ENCODE data around the gene KDM4C.
"Not testable (repeated sequence)": the region's sequence is repeated elsewhere in the genome, so short reads cannot be mapped to it uniquely, and the experiment has no call there.

The KDM4C gene

DNA sequence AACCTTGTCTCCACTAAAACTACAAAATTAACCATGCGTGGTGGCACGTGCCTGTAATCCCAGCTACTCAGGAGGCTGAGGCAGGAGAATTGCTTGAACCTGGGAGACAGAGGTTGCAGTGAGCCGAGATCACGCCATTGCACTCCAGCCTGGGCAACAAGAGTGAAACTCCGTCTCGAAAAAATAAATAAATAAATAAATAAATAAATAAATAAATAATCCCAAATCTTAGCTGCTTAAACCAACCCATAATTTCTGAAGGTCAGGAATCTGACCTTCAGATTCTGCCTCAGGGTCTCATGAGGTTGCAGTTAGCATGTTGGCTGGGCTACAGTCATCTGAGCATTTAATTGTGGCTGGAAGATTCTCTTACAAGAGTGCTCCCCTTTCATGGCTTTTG is 48.5 kb downstream of the KDM4C start:
- not testable (repeated sequence) for DNase-seq (ENCODE audit: low spot score)

DNA sequence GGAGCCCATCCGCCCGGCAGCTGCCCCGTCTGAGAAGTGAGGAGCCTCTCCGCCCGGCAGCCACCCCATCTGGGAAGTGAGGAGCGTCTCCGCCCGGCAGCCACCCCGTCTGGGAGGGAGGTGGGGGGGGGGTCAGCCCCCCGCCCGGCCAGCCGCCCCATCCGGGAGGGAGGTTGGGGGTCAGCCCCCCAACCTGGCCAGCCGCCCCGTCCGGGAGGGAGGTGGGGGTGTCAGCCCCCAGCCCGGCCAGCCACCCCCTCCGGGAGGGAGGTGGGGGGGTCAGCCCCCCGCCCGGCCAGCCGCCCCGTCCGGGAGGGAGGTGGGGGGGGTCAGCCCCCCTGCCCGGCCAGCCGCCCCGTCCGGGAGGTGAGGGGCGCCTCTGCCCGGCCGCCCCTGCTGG is 49.9 kb downstream of the KDM4C start:
- DNase-seq (ENCODE audit: low spot score), result not testable (repeated sequence)

DNA sequence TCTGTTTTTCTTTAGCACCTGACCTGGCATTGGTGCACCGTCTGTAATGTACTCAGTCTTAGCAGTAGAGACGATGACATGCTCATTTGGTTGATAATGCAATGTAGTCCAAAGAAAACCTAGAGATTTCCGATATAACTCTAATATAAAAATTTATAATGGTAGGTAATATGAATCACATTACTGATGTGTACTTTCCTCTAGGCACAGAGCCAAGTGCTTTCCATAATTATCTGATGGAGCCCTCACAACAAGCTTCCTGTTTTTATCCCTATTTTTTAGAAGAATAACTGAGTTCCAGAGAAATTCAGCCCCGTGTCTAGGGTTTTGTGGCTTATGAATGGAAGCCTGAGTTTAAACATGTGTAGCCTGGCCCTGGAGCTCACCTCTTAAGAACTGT is 53.7 kb downstream of the KDM4C start:
- no peak for DNase-seq (ENCODE audit: low spot score)

DNA sequence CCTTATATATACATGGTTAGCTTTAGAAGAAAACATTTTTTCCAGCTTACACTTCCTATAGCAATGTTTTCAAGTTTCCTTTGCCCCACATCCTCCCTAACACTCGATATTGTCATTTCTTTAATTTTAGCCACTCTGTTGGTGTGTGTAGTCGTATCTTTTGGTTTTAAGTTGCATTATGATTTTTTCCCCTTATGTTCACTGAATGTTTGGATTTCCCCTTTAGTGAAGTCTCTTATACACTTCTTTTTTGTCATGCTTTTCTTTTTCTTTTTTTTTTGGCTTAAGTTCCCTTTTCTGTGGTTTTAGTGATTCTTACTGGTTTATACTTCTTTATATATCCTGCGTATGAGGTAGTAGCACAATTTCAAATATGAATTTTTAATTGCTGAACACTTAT is 58.8 kb downstream of the KDM4C start:
- DNase-seq (ENCODE audit: low spot score), result no peak

DNA sequence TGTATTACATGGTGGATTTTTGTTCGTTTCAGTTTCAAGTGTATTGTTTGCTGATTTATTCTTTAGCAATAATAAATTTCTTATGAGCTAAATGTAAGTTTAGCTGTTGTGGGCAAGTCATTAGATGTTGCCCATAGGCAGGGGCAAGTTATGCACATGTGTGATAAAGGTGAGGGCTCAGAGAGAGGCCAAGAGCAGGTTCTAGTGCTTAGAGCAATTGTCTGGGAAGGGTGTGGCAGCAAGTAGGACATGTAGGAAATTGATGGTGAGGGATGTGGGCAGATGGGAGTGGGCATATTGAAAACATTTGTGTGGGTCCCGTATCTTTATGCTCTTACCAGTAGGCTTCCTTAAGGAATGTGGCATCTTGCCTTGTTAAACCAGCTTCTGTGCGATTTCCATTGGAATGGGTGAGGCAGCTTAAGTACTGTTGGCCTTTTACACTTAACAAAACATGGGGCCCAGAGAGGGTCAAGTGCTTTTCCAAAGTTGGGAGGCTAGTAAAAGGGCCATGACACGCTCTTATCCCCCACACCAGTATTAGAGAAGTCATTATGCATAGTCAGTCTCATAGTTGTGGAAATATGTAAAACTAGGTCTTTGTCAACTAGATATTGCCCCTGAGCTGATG is 60.6 kb downstream of the KDM4C start:
- no peak for DNase-seq (ENCODE audit: low spot score)

DNA sequence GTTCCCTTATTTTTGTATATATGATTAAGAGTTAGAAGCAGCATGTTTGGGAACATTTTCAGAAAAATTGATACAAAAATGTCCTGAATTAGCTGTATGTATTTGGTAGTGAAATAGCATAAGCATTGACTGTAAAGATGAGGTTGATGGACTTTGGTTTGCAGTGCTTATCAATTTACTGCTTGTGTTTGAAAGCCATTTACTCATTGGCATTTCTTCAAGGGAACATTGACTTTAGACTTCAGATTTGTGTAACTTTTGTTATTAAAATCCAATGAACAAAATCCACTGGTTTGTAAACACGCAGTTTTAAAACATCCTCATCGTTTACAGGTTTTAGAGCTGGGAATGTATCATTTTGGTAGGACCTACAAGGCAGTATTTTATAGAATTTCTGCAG is 61.3 kb downstream of the KDM4C start:
- DNase-seq (ENCODE audit: low spot score), result no peak

DNA sequence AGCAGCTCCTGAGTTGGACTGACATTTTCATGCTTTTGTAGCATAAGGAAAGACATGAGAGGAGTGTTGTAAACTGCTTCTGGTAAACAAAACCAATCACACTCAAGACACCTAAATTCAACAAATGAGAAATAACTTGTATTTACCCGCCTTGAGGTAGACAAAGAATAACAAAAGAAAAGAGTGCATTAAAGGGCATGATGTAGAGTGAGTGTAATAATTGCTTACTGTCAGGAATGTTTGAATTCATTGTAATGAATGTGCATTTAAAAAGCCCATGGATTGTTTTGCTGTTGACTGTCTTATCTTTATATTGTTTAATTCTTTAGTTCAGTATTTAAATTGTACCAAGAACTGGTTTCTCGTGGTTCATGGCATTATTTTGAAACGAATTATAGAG is 61.8 kb downstream of the KDM4C start:
- DNase-seq (ENCODE audit: low spot score), result no peak

DNA sequence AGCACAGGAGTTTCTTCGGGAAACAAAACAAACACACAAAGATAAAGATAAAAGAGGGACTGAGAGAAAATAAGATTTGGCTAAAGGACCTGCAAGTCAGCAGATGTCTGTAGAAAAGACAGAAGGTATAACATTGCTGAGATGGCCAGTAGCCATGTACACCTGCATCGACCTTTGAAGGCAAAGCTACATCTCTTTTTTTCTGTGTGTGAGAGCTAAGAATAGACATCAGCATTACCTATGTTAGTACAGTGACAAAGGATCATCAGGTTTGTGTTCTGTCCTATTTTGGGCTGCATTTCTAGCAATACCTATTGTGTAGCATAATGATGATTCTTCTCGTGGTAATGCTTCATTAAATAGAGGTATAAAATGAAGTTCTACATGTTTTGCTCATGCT is 64.9 kb downstream of the KDM4C start:
- DNase-seq (ENCODE audit: low spot score), result no peak

DNA sequence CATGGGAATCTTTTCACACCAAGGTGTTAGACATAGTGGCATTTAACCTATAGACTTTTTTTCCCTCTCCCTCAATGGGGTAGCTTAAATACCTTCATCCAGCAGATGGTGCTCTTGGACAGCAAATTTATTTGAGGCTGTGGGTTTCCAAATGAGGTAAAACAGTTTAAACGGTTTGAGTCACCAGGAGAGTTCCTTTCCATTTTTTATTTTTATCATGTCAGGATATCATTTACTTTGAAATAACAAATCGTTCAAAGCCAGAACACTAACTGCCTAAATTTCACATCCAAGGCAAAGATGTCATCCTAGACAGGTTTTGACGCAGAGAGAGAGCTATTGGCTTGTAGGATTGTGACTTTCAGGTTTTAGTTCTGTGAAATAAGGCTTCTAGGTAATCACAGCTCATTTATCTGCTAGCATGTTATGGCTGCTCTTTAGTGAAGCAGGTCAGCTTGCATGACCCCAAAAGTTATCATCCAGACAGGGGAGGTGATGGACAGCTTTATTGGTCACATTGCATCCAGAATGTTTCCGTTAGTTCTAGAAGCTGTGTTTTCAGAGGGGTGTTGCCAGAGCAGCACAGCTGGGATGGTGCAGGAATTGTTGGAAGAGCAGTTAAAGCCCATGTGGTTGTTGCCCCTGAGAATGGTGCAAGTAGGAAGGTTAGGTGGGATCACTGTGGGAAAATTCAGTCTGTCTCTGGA is 69.8 kb downstream of the KDM4C start:
- peak; percentile 27 for DNase-seq (ENCODE audit: low spot score)

DNA sequence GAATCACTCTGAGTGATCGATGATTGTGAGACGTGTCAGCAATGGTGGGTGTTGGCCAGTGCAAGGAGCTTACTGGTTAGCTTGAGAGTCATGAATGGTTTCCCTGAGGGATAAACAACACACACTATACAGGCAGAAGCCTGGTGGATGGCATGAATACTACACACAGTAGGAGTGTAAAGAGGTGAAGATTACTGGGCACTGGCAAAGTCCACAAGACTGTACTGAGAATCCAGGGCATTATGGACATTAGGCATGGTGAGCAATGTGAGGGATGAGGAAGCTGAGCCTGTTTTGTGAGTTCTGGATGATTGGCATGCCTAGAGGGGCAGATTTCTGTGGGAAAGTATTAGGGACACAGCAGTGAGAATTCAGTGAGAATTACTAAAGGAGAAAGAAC is 71.3 kb downstream of the KDM4C start:
- no peak for DNase-seq (ENCODE audit: low spot score)

DNA sequence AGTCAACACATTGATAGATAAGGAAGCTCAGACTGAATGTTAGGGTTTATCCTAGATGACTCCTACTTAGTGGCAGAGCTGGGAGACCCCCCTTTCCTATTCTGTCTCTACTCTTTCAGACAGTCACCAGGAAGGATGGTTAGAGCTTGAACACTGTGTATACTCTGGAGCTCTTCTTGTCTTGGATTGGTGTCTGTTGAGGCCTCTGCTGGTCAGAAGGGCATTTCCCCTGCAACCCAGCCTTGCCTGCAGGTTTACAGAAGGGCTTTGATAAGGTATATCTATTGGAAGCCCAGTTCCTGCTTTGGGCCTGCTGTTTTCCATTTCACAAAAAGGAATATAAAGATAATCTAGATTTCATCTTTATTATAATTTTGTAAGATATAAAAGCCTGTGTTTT is 71.8 kb downstream of the KDM4C start:
- no peak for DNase-seq (ENCODE audit: low spot score)

DNA sequence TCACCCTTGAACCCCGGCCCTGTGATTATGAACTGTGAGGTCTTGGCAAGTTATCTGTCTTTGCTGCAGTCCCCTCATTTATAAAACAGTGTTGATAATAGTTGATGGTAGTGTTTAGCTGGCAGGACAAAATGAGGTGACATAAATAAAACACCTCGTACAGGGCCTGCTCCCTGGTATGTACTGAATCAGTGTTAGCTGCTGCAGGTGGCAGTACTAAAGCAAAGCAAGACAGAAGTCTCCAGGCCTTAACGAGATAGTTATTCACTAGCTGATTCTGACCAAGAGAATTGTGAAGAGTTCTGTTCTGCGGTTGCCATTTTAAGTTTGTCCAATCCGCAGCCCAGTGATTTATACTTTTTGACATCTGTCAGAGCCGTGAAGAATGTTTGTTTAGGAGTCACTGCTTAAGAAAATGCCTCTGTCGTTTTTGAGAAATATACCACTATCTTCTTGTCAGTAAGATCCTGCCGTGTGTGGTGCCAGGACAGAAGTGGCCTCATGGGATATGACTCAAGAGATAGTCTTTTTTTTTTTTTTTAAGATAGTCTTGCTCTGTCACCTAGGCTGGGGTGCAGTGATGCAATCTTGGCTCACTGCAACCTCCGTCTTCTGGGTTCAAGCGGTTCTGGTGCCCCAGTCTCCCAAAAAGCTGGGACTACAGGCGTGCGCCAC is 75.9 kb downstream of the KDM4C start:
- no peak for DNase-seq (ENCODE audit: low spot score)

DNA sequence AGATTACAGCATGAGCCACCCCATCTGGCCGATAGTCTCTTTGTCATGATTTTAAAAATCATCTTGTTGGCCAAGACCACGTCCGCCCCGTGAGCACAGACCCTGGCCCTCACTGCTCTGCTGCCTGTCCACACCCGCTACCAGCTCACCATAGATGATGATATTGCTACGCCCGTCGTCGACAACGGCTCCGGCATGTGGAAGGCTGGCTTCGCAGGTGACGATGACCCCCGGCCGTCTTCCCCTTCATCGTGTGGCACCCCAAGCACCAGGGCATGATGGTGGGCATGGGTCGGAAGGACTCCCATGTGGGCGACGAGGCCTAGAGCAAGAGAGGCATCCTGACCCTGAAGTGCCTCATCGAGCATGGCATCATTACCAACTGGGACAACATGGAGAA is 76.5 kb downstream of the KDM4C start:
- no peak for DNase-seq (ENCODE audit: low spot score)

DNA sequence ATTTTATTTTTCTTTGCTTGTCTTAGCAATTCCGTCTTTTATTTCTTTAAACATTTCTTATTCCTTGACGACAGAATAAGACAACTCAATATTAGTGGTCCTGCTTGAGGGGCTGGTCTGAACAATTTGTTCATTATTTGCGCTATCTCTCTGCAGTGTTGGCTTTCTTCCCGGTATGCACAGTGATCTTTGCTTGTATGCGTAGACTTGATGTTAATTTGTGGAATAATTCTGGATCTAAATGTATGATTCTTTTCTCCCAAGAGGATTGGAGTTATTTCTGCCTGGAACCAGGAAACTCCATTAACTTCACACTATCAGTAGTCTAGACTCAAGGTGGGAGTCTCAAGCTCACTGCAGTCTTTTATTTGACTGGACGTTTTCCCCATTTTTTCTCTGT is 80.4 kb downstream of the KDM4C start:
- DNase-seq (ENCODE audit: low spot score), result no peak

DNA sequence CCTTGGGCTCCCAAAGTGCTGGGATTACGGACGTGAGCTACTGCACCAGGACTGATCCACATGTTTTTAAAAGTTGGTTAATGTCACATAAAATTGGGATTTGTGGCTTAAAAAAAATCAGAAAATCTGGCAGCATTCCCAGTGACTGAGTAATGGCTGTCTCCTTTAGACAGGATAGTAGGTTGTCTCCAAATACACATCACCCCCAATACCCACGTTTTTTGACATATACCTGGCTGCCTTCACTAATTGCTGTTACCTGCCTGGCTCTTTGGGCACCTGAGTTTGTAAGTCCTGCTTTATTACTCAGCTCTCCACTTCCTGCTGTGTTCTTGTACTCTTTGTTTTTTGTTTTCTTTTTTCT is 84.8 kb downstream of the KDM4C start:
- DNase-seq (ENCODE audit: low spot score), result no peak

DNA sequence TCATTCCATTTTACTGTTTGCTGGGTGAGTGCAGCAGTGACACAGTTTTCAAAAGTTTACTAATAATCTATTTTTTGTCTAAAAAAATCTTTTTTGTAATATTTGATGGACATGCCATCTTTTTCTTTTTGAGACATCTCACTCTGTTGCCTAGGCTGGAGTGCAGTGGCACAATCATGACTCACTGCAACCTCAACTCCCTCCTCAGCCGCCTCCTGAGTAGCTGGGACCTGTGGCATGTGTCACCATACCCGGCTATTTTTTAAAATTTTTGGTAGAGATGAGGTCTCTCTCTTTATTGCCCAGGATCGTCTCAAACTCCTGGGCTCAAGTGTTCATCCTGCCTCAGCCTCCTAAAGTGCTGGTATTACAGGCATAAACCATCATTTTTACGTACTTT is 86.0 kb downstream of the KDM4C start:
- no peak for DNase-seq (ENCODE audit: low spot score)

DNA sequence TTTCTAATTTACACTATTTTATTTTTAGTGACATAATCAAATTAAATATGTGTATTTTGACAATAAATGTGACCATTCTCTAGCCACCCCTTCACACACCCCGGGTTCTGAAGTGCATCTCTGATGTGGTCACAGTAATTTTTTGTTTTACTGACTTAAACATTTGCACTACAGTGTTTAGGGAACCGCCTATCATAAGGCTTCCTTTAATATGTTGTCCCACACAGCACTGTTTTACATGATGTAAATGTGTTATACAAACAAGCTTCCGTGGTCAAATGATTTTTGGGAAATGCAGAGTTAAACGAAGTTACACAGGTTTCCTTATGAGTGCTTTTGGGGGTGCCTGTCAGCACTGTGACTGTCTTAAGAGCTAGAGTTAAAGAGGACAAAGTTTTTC is 86.5 kb downstream of the KDM4C start:
- DNase-seq (ENCODE audit: low spot score), result no peak

DNA sequence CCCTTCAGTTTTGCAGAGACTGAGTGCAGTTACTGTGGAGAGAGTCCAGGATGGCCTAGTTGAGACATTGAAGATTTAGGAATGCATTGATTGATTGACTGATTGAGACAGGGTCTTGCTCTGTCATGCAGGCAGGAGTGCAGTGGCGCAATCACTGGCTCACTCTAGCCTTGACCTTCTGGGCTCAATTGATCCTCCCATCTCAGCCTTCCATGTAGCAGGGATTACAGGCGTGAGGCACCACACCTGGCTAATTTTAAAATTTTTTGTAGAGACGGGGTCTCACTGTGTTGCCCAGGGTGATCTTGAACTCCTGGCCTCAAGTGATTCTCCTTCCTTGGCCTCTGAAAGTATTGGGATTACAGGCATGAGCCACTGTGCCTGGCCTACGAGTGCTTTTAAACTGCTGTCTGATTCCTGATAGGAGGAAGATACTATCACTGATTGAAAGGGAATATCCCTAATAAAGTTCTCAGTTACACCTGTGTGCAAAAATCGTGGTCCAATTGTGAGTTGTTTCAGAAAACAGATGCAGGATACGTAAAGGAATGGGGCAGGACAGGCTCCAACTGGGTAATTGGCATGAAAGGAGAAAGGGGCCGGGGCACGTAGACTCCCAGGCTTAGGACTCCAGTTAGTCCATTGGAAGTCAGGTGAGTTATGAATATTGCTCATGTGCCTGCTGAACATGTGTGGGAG is 87.5 kb downstream of the KDM4C start:
- no peak for DNase-seq (ENCODE audit: low spot score)

DNA sequence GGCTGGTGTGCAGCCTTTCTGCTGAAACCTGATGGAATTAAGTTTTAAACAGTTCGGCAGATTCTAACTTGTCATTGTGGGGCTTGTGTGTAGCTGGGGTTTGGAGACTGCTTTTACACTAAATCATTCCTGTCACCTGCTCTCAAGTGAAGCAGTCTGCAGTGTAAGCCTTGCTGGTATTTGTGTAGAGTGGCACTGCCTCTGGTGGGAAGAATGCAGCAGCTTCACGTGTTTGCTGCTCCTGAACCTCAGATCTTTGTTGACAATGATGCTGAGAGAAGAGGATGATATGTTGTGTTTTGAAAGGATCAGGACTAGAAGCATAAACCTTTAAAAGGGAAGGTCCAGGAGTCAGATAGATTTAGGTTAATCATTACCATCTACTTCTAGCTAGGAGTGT is 88.1 kb downstream of the KDM4C start:
- DNase-seq (ENCODE audit: low spot score), result peak; percentile 35

DNA sequence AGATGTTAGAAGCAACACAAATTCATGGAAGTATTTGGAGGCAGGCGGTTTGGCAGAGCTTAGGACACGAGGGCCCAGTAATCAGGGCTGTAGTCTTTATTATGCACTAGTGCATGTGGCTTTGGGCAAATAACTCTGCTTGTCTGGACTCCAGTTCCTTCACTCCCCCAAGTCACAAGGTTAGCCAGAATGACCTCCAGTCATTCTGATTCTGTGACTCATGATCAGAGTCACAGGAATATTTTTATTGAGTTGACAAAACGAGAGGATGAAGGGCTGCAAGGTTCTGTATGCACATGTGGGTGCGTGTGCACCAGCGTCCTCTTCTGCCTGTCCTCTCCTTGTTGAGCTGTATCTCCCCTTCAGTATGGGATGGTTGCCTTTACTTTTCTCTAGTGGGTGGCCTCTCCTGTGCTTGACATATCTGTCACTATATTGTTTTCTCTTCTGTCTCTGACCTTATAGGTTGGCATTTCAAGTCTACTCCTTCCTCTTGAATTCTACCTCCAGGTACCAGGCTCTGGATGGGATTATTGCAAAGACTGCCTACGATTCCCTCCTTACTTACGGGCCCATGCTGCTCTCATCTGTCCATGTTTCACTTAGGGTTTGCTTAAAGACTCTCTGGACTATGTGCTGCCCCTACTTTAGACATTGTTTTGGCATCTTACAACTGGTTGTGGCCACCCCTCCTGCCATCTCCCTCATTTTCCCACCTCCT is 94.6 kb downstream of the KDM4C start:
- no peak for DNase-seq (ENCODE audit: low spot score)

DNA sequence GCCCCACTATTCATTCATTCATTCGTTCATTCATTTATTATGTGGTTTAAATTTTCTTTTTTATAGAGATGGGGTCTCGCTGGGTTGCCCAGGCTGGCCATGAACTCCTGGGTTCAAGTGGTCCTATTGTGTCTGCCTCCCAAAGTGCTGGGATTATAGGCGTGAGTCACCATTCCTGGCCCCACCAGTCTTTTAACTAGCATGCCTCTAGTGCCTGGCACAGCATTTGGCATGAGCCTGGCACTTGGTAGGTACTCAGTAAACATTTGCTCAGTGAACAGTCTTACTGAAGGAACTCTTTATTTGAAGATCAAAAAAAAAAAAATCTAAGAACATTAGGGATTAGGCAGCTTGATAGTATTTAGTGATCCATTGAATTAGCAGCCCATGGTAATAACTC is 98.1 kb downstream of the KDM4C start:
- no peak for DNase-seq (ENCODE audit: low spot score)

DNA sequence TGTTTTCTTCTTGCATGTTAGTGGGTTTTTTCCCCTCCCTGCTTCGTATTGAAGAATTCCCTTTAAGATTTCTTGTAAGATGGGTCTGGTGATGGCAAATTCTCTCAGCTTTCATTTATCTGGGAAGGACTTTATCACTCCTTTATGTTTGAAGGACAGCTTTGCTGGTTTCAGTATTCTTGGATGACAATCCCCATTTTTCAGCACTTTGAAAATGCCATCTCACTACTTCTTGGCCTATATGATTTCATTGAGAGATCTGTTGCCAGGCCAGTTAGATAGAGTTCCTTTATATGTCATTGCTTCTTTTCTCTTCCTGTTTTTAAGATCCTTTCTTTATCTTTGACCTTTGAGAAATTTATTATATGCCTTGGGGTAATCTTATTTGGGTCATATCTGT is 106.3 kb downstream of the KDM4C start:
- no peak for DNase-seq (ENCODE audit: low spot score)

Measured in HuH-7.5 (cell line).